H9 (cell line): Measurements from ENCODE around the gene DNASE1. TPM values are rescaled to one million over a fixed set of nuclear protein-coding genes. Genes with fewer than 3 reads are reported as not detected.

Source experiments
- DNase-seq: peaks from one replicate; pipeline ENCODE4 v3.0.0-alpha.2; 2017
- H2AFZ ChIP-seq: one replicate; pipeline ENCODE4 v1.6.1; 2013; ENCODE audit warnings: mild to moderate bottlenecking, low read length, control low read depth, moderate library complexity
- H2AK5ac ChIP-seq: 2 replicates; pipeline ENCODE4 v1.6.1; 2013; ENCODE audit warnings: low read length, control low read depth, mixed read lengths; ENCODE audit not compliant: insufficient read length
- H2BK120ac ChIP-seq: one replicate; pipeline ENCODE4 v1.6.1; 2013; ENCODE audit warnings: low read depth, mild to moderate bottlenecking, low read length, control low read depth, inconsistent platforms; ENCODE audit not compliant: poor library complexity, severe bottlenecking
- H2BK12ac ChIP-seq: 2 replicates; pipeline ENCODE4 v1.6.1; 2013; ENCODE audit warnings: low read length, control low read depth, mixed read lengths, low read depth; ENCODE audit not compliant: insufficient read length
- H2BK15ac ChIP-seq: 2 replicates; pipeline ENCODE4 v1.6.1; 2013; ENCODE audit warnings: low read depth, low read length, control low read depth
- H2BK20ac ChIP-seq: one replicate; pipeline ENCODE4 v1.6.1; 2013; ENCODE audit warnings: low read depth, mild to moderate bottlenecking, low read length, control low read depth, inconsistent platforms; ENCODE audit not compliant: poor library complexity, severe bottlenecking
- H2BK5ac ChIP-seq: 2 replicates; pipeline ENCODE4 v1.6.1; 2013; ENCODE audit warnings: low read length, control low read depth, mixed read lengths; ENCODE audit not compliant: insufficient read length
- H3K14ac ChIP-seq: 2 replicates; pipeline ENCODE4 v1.6.1; 2013; ENCODE audit warnings: low read length, control low read depth; ENCODE audit not compliant: insufficient read depth
- H3K18ac ChIP-seq: 2 replicates; pipeline ENCODE4 v1.6.1; 2013; ENCODE audit warnings: low read depth, mild to moderate bottlenecking, mixed read lengths, low read length, control low read depth; ENCODE audit not compliant: insufficient read length
- H3K23ac ChIP-seq: 2 replicates; pipeline ENCODE4 v1.6.1; 2013; ENCODE audit warnings: low read length, control low read depth, mixed read lengths, low read depth; ENCODE audit not compliant: insufficient read length
- H3K23me2 ChIP-seq: 2 replicates; pipeline ENCODE4 v1.6.1; 2013; ENCODE audit warnings: low read depth, mild to moderate bottlenecking, mixed read lengths, low read length, control low read depth; ENCODE audit not compliant: insufficient read length, poor library complexity, severe bottlenecking
- H3K27ac ChIP-seq: 2 replicates; pipeline ENCODE4 v1.5.1; 2013; ENCODE audit warnings: low read length, control low read depth, mixed read lengths, low read depth; ENCODE audit not compliant: insufficient read length
- H3K27me3 ChIP-seq: 2 replicates; pipeline ENCODE4 v1.6.1; 2013; ENCODE audit warnings: low read length, control low read depth, inconsistent platforms; ENCODE audit not compliant: insufficient read depth
- H3K4ac ChIP-seq: 2 replicates; pipeline ENCODE4 v1.6.1; 2013; ENCODE audit warnings: low read depth, mild to moderate bottlenecking, control low read depth, inconsistent platforms, low read length, moderate library complexity
- H3K4me1 ChIP-seq: 2 replicates; pipeline ENCODE4 v1.6.1; 2013; ENCODE audit warnings: low read length, control low read depth, inconsistent platforms; ENCODE audit not compliant: insufficient read depth
- H3K4me2 ChIP-seq: 2 replicates; pipeline ENCODE4 v1.6.1; 2013; ENCODE audit warnings: low read length, control low read depth, mixed read lengths; ENCODE audit not compliant: insufficient read length, insufficient read depth
- H3K56ac ChIP-seq: 2 replicates; pipeline ENCODE4 v1.6.1; 2013; ENCODE audit warnings: low read depth, mild to moderate bottlenecking, mixed read lengths, low read length, control low read depth; ENCODE audit not compliant: insufficient read length
- H3K79me1 ChIP-seq: 2 replicates; pipeline ENCODE4 v1.6.1; 2013; ENCODE audit warnings: low read depth, mild to moderate bottlenecking, moderate library complexity, low read length, control low read depth, inconsistent platforms; ENCODE audit not compliant: insufficient read depth, poor library complexity, severe bottlenecking
- H3K79me2 ChIP-seq: 2 replicates; pipeline ENCODE4 v1.6.1; 2013; ENCODE audit warnings: low read length, control low read depth, inconsistent platforms; ENCODE audit not compliant: insufficient read depth
- H3K9ac ChIP-seq: 2 replicates; pipeline ENCODE4 v1.6.1; 2013; ENCODE audit warnings: low read length, control low read depth, mixed read lengths; ENCODE audit not compliant: insufficient read length; ENCODE audit errors: extremely low read depth
- H3K9me3 ChIP-seq: one replicate; pipeline ENCODE4 v1.6.1; 2013; ENCODE audit warnings: low read depth, low read length, inconsistent platforms; ENCODE audit not compliant: control insufficient read depth
- H3T11ph ChIP-seq: one replicate; pipeline ENCODE4 v1.6.1; 2013; ENCODE audit warnings: mild to moderate bottlenecking, low read length, control low read depth, inconsistent platforms
- H4K20me1 ChIP-seq: one replicate; pipeline ENCODE4 v1.6.1; 2013; ENCODE audit not compliant: control insufficient read depth, insufficient read length, insufficient read depth
- H4K5ac ChIP-seq: 2 replicates; pipeline ENCODE4 v1.6.1; 2013; ENCODE audit warnings: low read depth, mild to moderate bottlenecking, mixed read lengths, low read length, control low read depth; ENCODE audit not compliant: insufficient read length
- H4K8ac ChIP-seq: replicated peaks from 2 replicates; pipeline ENCODE4 v1.6.1; 2013; ENCODE audit warnings: low read length, control low read depth, mixed read lengths, low read depth; ENCODE audit not compliant: insufficient read length
- H4K91ac ChIP-seq: 2 replicates; pipeline ENCODE4 v1.6.1; 2013; ENCODE audit warnings: low read depth, mild to moderate bottlenecking, moderate library complexity, mixed read lengths, low read length, control low read depth; ENCODE audit not compliant: insufficient read length
- H3K27ac Mint-ChIP-seq, 3 experiments: 2 replicates in 2 of 3; 3 replicates in 1 of 3; pipeline ENCODE4 v1.8.0; 2020 to 2021; ENCODE audit warnings: mixed read lengths in 3 of 3, mild to moderate bottlenecking in 1 of 3, moderate library complexity in 1 of 3
- H3K27me3 Mint-ChIP-seq: 2 replicates; pipeline ENCODE4 v1.8.0; 2021; ENCODE audit warnings: low read depth, mild to moderate bottlenecking, moderate library complexity, mixed read lengths
- H3K36me3 Mint-ChIP-seq, 3 experiments: 2 replicates in 2 of 3; 3 replicates in 1 of 3; pipeline ENCODE4 v1.8.0; 2020 to 2021; ENCODE audit warnings: low read depth in 3 of 3, mixed read lengths in 3 of 3; ENCODE audit not compliant: insufficient read depth in 1 of 3
- H3K4me1 Mint-ChIP-seq, 2 experiments: 2 replicates each; pipeline ENCODE4 v1.8.0; 2020; ENCODE audit warnings: mixed read lengths in 2 of 2
- H3K4me3 Mint-ChIP-seq, 2 experiments: 2 replicates in 1 of 2; 3 replicates in 1 of 2; pipeline ENCODE4 v1.8.0; 2020 to 2021; ENCODE audit warnings: mild to moderate bottlenecking in 2 of 2, mixed read lengths in 2 of 2, moderate library complexity in 1 of 2
- H3K9me3 Mint-ChIP-seq, 2 experiments: 2 replicates in 1 of 2; 3 replicates in 1 of 2; pipeline ENCODE4 v1.8.0; 2020; ENCODE audit warnings: mild to moderate bottlenecking in 2 of 2, mixed read lengths in 2 of 2, moderate library complexity in 1 of 2
- WGBS: extraction: QIAGEN DNeasy Blood & Tissue Kit; methylation state at CpG from one replicate; pipeline ENCODE4 v1.1.7; 2013; ENCODE audit warnings: missing lambda C conversion rate, low lambda C conversion rate, mixed read lengths; ENCODE audit not compliant: insufficient read length; ENCODE audit errors: extremely low coverage; 5-methylcytosine and 5-hydroxymethylcytosine counted together
- total RNA-seq: library from RNA; stranded (reverse); gene quantifications from 2 replicates; pipeline ENCODE4 v1.2.1, GENCODE V29; 2021
- TF ChIP-seq, protein P1 (sequence below): fragments of 200-600 bp; sonication (generic); conservative IDR thresholded peaks from 3 replicates; pipeline ENCODE4 v1.8.0; 2021; ENCODE audit warnings: antibody characterized with exemption, mild to moderate bottlenecking

The DNASE1 gene
- total RNA-seq, 1 experiment from 2014 or later: 10.1 TPM

DNA sequence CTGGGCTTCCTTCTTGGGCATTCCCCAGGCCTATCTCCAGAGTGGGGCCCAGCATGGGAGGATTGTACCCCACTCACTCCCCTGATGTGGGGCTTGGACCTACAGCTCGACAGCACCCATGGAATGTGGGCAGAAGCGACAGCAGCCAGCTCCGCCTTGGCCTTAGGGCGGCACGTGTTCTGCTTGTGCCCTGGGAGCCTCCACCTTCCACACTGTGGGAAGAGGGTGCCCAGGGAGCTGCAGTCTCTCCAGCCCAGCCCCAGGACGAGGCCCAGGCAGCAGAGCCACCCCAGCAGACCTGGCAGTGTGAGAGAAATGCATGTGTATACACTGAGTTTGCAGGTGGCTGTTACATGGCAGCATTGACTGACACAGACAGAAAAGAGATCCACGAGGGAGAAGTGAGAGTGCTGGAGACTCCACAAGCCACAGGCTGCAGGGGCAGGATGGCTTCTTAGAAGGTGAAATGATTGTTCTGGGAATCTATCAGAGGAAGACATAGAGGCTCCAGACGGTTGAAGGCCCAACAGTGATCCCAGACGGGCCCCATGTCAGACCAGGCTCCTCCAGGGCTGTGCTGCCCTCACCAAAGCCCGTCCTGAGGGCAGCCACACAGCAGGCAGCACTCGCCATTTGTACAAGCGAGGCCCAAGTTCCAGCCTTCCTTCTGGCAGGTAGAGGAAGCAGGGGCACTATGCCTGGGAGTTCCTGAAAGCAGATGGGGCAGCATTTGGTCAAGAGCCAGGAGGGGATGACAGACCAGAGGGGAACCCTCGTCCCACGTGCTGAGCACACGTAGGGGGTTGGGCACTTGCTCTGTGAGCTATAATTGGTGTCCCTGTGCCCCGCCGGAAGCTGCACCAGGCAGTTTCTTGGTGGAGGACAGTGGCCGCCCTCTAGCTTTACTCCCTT lies 2.8 kb upstream of the DNASE1 start:
- Histone ChIP-seq H2BK15ac (no peak overlapping the region), H3K23ac (no peak overlapping the region), H3K79me2 (no peaks in the 10 kb centered on the region), H2BK120ac (no peak overlapping the region), H2BK5ac (no peak overlapping the region), H3K4ac (no peak overlapping the region), H2AK5ac (no peak overlapping the region), H4K20me1 (peaks cover 2% of the 10 kb centered on the region), H3K18ac (no peak overlapping the region), H3K27ac (no peak overlapping the region), H3K9me3 (no peaks in the 10 kb centered on the region), H3K79me1 (no peaks in the 10 kb centered on the region), H3K56ac (no peak overlapping the region), H2BK20ac (no peak overlapping the region), H4K91ac (no peak overlapping the region), H3K4me1 (peaks cover 2% of the 10 kb centered on the region; the same call in 1 of the 2 replicates), H3K23me2 (no peaks in the 10 kb centered on the region), H2BK12ac (no peak overlapping the region), H4K8ac (no peak overlapping the region), H3K14ac (no peak overlapping the region), H3T11ph (no peak overlapping the region), H2AFZ (no peak overlapping the region), H4K5ac (no peak overlapping the region), H3K9ac (no peak overlapping the region), H3K4me2 (no peak overlapping the region), H3K27me3 (no peaks in the 10 kb centered on the region)
- TF ChIP-seq, protein P1, sequence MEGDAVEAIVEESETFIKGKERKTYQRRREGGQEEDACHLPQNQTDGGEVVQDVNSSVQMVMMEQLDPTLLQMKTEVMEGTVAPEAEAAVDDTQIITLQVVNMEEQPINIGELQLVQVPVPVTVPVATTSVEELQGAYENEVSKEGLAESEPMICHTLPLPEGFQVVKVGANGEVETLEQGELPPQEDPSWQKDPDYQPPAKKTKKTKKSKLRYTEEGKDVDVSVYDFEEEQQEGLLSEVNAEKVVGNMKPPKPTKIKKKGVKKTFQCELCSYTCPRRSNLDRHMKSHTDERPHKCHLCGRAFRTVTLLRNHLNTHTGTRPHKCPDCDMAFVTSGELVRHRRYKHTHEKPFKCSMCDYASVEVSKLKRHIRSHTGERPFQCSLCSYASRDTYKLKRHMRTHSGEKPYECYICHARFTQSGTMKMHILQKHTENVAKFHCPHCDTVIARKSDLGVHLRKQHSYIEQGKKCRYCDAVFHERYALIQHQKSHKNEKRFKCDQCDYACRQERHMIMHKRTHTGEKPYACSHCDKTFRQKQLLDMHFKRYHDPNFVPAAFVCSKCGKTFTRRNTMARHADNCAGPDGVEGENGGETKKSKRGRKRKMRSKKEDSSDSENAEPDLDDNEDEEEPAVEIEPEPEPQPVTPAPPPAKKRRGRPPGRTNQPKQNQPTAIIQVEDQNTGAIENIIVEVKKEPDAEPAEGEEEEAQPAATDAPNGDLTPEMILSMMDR: no peak
- H3K4me1 Mint-ChIP-seq: peaks cover 31 to 37% of the 10 kb centered on the region in 2 experiments
- H3K9me3 Mint-ChIP-seq: no peaks in the 10 kb centered on the region
- no peaks in the 10 kb centered on the region for H3K27me3 Mint-ChIP-seq
- no peak overlapping the region for H3K4me3 Mint-ChIP-seq
- H3K27ac Mint-ChIP-seq: peak overlapping the region in 2 of 3 experiments; percentile 32 to 68; a peak in 3 of 7 replicates
- DNase-seq: no peak
- H3K36me3 Mint-ChIP-seq: peaks cover 17 to 43% (median 25%) of the 10 kb centered on the region in 3 experiments
- no CpG with 5 or more reads among the region's 18 CpGs for WGBS
